Coronary artery (tissue), 2 donors: ENCODE measurements around the gene MYLK3.

Source experiments
- DNase-seq: peaks from one replicate; pipeline ENCODE4 v3.0.0-alpha.2; 2017; ENCODE audit warnings: low spot score
- H3K27ac ChIP-seq, 2 donors: fragments of 200-600 bp; sonication (generic); one replicate each; pipeline ENCODE4 v1.5.1; 2016 to 2019
- H3K4me3 ChIP-seq: fragments of 200-600 bp; sonication (generic); 2 replicates; pipeline ENCODE4 v1.5.1; 2016; ENCODE audit warnings: mild to moderate bottlenecking, moderate library complexity
- CTCF ChIP-seq: fragments of 200-600 bp; sonication (generic); IDR thresholded peaks from one replicate; pipeline ENCODE4 v1.5.1; 2019; ENCODE audit warnings: antibody characterized with exemption

The MYLK3 gene

GRCh38 chr16:46717692-46718091, 30.5 kb downstream of the MYLK3 start:
- no peak for TF ChIP-seq CTCF
- DNase-seq, result no peak
- no peak overlapping the region for H3K4me3 ChIP-seq
- no peak overlapping the region for H3K27ac ChIP-seq

- no peak overlapping the region for H3K4me3 ChIP-seq
- no peak for DNase-seq
- no peak for TF ChIP-seq CTCF
- H3K27ac ChIP-seq, result no peak overlapping the region
These were observed 32.3 kb downstream of the MYLK3 start for GRCh38 chr16:46715769-46716305.

GRCh38 chr16:46714797-46715591, 33.1 kb downstream of the MYLK3 start:
- TF ChIP-seq CTCF, result no peak
- no peak for DNase-seq
- H3K4me3 ChIP-seq, result no peak overlapping the region
- no peak overlapping the region for H3K27ac ChIP-seq

- no peak overlapping the region for H3K27ac ChIP-seq
- TF ChIP-seq CTCF, result no peak
- DNase-seq, result no peak
- H3K4me3 ChIP-seq, result no peak overlapping the region
These were observed 34.5 kb downstream of the MYLK3 start for GRCh38 chr16:46713634-46714033.

- H3K4me3 ChIP-seq, result no peak overlapping the region
- no peak for TF ChIP-seq CTCF
- DNase-seq, result no peak
- H3K27ac ChIP-seq, result no peak overlapping the region
These were observed 35.2 kb downstream of the MYLK3 start for GRCh38 chr16:46712911-46713310.

- peak overlapping the region in 1 of 2 donors; percentile 10 for H3K27ac ChIP-seq
- TF ChIP-seq CTCF, result no peak
- no peak overlapping the region for H3K4me3 ChIP-seq
- no peak for DNase-seq
These were observed 36.8 kb downstream of the MYLK3 start for GRCh38 chr16:46711106-46712058.
